ENCODE measurements around the gene PRDM16.
"Not testable (repeated sequence)": the region's sequence is repeated elsewhere in the genome, so short reads cannot be mapped to it uniquely, and the experiment has no call there.

Gene PRDM16

DNA sequence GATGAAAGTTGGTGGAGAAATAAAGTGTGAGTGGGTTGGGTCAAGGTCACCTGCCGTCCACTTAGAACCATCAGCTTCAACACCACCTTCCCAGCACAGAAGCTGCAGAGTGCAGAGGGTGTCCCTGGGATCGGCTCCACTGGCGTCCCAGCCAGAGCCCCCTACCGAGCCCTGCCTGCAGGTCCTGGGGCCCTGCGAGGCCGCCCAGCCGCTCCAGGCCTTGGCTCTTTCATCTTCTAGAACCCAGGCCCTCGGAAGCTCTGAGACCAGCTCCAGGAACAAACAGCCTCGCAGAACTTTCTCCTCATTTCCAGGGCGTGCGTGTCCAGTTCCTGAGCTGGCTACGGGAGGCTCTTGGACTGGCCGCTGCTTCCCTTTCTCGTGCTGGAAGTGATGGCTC, 166.0 kb downstream of the PRDM16 start:
- DNase-seq = no peak

DNA sequence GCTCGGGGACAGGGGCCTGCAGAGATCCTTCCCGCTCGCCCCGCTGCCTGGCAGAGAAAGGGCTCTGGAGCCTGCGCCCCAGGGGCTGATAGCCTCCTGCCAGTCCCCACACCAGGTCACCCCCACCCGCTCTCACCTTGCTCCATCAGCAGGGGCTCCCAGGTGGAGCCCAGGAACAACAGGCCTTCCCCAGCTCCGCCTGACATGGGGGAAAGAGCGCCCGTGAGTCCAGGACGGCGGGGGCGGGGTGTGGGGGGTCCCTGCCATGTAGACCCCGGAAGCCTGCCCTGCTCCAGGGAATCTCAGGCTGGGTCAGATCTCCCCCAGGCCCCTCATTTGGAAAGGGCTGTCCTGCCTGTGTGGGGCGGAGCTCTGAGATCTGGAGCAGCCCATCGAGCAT, 166.5 kb downstream of the PRDM16 start:
- DNase-seq = no peak

DNA sequence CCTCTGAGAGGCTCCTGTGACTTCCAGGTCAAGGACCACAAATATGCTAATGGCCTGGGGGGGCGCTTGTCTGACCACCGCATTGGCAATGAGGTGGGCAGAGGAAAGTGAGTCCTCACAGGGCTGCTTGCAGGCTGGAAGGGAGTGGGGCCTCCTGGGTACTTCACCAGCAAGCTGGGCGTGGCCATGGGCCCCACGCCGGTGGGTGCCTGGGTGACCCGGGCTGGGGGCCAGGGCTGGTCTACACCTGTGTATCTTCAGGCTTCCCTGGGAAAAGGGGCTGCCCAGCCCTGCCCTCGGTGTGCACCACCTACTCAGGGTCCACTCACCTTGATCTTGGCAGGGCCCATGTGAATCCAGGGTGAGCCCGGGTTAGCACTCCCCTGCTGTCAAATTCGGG, 167.4 kb downstream of the PRDM16 start:
- no peak for DNase-seq

DNA sequence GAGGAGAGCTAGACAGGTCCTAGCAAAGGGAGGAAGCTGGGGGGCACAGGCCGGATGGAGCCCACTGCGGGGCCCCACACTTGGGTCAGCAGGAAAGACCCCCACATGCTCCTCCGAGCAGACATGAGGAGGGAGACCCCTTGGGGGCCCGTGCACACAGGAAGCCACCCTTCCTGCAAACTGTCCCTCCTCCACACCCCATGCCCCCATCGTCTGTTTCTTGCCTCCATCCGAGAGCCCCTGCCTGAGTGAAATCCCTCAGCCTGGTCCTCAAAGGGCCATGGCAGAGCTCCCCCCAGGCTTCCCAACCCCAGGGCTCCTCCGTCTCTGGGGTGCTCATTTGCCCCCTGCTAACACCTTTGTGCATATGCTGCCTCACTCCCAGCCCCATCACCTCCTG, 168.0 kb downstream of the PRDM16 start:
- DNase-seq = no peak

DNA sequence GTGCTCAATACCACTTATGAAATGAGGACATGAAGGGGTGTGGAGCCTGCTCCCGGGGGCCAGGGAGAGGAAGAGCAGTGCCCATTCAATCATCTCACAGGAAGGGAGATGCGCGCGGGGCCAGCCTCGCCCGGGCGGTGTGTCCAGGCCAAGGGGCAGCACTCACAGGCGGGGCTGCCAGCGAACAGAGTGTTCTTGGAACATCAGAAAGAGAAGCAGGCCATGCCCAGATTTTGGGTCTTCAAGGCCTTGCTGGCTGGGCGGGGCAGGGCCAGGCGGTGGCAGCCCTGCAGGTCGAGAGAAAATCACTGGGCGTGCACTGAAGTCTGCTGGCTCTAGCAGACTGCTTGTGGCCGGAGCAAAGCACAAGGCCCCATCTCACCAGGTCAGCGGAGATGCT, 168.6 kb downstream of the PRDM16 start:
- DNase-seq = no peak

DNA sequence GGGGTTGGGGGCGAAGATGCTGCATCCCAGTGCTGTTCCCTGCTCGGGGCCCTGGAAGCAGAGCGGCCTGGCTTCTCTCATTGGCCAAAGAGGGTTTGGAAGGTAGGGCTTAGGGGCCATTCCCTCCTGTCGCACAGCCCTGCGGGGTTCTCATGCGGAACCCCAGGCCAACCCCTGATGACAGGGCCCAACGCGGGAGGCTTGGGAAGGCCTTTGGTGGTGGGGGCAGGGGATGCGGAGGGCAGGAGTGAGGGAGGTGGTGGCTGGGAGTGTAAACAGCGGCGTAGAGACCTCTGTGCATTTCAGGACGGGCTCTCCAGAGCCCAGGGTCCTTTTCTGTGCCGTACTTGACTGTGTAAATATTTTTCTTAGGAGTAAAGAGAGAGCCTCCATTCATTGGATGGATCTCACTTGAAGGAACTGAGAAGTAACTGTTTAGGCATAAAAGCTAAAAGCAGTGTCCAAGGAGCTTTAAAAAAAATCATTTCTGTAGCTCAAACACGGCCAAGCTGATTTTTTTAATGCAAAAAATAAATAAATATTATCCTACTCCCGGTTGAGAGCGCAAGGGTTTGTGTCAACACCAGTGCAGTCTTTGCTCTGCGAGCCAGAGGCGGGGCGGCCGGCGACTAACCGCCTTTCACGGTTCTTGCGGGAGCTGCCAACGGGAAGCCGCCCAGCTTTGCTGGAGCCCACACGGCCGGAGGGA, 169.1 kb downstream of the PRDM16 start:
- DNase-seq = no peak

DNA sequence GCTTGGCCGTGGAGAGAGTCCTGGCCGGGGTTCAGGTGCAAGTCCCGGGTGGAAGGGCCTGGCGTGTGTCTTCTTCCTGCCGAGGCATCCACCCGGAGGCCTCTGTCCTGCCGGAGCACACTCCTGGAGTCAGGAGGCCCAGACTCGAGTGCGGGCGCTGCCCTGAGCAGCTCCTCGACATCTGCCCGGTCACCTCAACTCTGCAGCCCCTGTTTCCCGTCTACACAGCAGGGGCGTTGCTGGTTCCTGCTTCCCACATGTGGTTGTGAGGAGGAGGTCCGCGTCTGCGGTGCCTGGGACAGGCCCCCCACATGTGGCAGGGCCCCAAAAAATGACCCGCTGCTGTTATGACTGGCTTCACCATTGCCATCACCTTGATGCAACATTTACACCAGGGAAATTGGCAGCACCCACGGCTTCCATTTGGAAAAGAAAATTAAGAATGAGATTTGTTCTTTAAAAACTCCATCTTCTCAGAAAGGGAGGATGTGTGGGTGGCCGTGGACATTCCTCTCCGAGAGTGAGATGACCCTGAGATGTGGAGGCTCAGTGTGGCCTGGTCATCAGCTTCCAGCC, 169.8 kb downstream of the PRDM16 start:
- no peak for DNase-seq

DNA sequence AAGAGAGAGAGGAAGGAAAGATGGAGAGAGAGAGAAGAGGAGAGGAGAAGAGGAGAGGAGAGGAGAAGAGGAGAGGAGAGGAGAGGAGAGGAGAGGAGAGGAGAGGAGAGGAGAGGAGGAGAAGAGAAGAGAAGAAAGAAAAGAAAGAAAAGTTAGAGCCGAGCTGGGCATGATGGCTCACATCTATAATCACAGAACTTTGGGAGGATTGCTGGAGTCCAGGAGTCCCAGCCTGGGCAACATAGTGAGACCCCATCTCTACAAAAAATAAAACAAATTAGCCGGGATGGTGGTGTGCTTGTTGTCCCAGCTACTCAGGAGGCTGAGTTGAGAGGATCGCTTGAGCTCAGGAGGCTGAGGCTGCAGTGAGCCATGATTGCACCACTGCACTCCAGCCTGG, 171.0 kb downstream of the PRDM16 start:
- not testable (repeated sequence) for DNase-seq

DNA sequence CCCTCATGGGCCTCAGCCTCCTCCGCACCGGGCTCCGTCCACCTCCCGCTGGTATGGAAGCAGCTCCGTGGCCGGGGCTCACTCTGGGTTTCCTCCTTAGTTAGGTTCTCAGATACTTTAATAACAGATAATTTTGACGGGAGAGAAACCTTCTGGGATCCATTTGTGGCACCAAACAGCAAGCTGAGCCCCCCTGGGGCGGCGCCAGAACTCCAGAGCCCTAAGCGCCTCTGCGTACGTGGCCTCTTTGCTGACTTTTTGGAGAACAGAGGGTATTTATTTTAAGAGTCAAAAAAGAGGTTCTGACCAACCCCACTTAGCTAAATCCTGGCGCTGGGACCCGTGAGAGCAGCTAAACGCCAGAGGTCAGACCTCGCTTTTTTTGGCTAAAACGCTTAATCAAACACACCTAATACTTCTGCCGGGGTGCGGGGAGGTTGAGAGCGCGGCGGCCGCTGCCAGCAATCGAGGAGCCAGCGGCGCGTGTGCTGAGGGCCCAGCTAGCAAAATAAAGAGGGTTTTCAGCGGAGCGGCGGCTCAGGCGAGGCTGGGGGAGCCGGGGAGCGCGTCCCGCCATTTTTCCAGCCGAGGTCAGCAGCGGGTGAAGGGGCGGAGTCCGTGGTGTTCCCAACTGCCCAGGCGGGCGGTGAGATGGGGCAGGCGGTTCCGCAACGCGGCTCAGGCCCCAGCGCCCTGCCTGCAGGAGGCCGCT, 171.7 kb downstream of the PRDM16 start:
- DNase-seq = no peak

DNA sequence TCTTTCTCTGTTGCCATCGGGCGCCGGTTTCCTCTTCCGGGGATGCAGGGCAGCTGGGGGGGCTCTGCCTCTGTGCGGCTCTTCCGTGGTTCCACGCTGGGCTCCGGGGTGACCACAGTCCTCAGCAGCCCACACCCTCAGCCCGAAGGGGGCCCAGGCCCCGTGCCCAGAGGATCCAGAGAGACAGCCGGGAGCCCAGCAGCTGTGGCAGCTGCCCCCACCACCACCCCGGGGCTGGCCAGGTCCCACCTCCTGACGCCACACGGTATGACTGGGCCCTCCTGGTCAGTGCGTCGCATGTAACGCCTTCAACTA, 172.2 kb downstream of the PRDM16 start:
- no peak for DNase-seq

DNA sequence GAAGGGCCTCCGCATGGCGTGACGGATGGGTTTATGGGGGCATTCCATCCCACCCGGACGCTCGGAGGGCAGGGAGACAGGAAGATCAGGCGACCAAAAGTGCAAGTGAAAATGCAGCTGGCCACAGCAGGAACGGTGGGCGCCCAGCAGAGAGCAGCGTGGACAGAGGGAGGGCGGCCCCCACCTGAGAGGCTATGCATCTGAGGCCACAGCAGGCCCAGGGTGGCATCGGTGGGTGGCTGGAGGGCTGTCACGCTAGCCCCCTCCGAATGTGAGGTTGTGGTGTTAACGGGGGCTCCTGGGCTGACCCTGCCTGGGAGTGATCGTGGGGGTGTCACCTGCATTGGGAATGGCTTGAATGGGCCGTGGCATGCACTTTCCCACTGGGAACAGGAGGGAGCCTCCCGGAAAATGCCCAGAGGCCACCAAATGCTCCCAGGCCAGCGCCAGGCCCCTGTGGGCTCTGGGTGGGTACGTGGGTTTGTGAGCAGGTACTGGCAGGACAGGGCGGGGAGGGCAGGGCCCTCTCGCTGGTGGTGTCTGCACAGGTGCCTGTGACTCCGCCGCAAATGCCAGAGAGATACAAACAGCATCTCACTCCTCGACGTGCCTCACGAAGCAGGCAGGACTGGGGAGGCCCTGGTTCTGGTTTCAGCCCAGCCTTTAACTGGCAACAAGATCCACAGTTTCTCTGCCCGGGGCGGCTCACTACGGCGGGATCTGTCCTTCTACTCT, 172.8 kb downstream of the PRDM16 start:
- no peak for DNase-seq

DNA sequence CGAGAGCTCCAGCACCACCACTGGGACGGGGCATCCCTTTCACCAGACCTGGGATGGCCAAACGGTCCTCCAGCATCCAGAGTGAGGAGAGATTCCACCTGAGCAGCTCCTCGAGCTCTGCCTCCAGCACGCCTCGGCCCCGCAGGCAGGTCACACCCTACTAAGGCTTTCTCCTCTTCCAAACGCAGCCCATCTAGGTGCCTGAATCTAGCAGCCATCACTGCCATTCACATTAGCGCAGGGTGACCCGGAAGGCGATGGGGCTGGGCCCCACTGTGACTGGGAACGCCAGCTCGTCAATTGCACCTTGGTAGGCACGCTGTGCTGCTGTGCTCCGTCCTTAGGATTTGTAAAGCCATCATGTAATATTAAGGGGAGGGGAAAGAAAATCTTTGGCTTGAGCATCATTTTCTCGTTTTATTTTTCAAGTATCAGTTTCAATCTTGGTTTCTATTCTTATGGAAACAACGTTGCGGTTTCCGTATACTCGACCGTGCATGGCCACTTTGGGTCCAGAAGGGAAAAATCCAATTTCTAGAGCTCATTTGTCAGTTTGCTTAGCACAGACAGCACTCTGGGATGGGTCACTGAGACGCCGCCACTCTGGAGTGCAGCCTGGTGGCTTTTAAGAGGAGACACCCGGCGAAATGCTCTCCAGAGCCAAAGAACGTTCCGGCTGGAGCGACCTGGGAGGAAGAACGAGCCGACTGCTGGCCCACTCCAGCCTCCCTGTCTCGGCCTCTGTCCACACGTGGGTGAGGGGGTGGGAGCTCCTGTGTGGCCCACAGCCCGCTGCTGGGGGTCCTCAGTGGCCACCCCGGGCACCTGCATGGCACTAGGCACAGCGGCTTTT, 173.6 kb downstream of the PRDM16 start:
- no peak for DNase-seq

DNA sequence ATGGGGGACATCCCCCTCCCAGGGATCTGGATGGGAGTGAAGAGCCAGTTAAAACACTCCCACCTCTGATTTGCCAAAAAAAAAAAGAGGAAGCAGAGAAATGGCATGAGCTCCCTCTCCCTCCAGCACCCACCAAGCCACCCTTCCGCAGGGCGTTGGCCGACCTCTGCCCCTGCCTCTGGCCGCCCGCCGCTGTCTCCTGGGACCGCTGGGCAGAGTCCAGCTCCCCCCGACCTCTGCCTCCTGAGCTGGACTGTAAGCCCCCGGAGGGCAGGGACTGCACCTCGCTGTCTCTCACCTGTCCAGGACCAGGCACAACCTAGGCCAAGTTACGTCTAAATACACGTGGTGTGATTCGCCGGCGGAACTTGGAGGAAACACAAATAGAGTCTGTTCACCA, 174.3 kb downstream of the PRDM16 start:
- no peak for DNase-seq

DNA sequence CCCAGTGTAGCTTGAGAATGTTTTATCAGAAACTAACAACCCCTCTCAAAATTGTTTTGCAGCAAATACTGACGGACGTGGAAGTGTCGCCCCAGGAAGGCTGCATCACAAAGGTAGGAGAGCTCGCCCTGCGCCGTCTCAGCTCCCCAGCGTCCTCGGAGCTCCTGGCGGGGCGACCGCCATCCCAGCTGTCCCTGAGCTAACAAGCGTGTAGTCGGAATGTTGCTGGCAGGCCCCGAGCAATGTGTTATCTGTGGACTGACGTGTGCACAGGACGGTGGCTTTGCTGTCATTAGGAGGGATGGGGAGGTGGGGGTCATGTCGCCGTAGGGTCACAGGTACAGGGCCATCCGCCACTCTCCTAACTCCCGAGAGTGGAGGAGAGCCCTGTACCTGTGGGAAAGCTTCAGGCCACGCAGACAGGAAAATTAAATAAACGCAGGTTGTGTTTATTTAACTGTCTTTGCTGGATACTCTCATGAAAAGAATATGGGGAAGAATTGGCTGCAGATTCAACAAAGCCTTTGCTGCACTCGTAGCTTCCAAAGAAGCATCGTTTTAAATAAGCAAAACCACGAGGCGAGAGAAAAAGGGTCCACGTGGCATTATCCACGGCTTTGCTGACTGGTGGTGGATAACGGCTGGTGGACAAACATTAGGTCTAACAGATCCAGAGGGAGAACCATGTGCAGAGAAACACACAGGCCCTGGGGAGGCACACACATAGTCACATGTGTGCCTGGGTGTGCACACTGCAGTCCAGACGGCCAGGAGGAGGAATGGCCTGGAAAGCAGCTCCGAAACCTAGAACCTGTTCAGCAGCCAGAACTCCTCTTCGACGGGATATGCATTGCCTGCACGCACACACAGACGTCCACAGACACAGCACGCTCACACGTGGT, 175.3 kb downstream of the PRDM16 start:
- no peak for DNase-seq

DNA sequence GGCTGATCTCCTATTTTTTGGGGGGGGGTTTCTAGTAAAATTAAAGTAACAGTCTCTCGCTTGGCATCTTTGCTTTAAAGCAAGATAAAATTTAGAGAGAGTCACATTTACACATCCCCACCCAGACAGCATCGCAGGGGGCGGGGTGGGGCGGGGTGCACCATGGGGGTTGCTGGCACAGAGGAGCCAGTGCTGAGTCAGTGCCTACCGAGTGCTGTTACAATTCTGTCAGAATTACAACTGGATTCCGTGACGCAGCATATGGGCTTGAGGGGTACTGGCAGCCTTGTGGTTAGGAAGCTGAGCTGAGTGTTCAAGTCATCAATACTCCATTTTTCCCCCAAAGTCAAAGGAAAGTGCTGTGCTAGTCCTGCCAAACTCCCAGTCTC, 175.9 kb downstream of the PRDM16 start:
- DNase-seq = no peak

DNA sequence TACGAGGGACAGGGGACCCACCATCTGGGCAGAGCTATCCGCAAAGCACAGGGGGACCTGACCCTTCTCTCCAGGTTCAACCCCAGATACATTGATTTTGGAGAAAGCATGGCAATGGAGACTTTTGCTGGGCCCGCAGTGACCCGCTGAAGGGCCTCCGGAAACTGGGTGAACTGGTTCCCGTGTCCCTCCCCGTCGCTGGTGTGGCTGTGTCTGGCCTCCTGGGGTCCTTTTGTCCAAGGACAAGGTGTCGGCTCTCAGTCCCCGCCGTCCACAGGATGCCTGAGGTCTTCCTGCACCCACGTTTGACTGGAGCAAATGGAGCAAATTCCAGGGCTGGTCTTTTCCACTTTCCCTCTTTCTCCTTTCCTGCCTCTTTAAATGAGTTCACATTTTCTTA, 176.3 kb downstream of the PRDM16 start:
- DNase-seq = no peak

DNA sequence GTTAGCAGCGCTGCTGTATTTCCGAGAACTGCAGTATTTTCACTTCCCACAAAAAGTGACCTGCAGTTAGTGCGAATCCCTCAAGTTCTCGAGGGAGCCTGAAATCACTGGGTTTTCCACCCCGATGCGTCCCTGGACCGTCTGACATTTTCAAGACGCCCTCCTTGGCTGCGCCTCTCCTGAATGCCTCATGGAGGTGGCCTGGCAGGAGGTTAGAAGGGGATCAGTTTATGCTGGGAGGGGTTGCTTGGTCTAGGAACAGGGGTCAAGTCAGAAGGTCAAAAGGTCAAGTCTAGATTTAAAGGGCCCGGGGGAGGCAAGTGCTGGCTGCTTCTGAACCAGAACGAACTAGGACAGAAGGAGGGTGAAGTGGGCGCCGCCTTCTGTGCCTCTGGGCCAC, 176.8 kb downstream of the PRDM16 start:
- no peak for DNase-seq

DNA sequence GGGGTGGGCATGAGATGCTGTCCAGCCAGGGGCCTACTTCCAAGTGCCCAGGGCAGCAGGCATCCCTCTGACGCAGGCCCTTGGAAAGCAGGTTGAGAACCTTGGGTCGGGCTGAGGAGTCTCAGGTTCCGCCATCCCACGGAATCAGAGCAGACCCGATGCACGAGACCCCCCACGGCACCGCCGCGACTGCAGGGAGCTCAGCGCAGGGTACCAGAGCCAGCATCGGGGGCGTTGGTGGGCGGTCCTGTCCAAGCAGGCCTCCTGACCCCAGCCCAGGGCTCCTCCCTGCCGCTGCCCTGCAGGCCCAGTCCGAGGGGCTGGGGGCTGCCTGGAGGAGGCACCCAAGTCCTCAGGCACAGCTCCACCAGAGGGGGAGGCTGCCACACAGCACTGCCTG, 177.2 kb downstream of the PRDM16 start:
- no peak for DNase-seq

DNA sequence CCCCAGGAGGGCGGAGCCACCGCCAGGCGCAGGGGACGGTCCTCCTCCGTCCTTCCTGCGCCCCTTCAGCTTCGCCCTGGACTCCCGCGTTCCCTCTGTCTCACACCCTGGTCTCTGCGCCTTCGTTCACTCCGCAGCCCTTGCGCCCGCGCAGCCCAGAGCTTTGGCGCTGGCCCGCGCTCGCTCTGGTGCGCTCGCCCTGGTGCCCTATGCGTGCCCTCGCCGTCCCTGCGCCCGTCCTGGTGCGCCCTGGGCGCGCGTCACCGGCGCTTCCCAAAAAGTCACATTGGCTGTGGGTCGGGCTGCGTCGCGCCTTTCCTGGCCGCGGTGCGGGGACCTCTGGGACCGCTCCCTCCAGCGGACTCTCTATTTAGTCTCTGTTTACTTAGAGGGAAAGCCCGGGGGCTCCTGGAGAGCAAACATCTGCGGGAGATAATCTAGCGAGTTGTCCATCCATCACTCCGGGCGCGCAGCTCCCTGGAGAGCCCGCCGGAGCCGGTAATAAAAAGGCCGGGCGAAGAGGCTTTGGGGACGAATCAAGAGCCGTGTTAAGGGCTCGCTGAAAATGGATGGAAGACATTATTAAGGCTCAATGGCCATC, 178.6 kb downstream of the PRDM16 start:
- no peak for DNase-seq

DNA sequence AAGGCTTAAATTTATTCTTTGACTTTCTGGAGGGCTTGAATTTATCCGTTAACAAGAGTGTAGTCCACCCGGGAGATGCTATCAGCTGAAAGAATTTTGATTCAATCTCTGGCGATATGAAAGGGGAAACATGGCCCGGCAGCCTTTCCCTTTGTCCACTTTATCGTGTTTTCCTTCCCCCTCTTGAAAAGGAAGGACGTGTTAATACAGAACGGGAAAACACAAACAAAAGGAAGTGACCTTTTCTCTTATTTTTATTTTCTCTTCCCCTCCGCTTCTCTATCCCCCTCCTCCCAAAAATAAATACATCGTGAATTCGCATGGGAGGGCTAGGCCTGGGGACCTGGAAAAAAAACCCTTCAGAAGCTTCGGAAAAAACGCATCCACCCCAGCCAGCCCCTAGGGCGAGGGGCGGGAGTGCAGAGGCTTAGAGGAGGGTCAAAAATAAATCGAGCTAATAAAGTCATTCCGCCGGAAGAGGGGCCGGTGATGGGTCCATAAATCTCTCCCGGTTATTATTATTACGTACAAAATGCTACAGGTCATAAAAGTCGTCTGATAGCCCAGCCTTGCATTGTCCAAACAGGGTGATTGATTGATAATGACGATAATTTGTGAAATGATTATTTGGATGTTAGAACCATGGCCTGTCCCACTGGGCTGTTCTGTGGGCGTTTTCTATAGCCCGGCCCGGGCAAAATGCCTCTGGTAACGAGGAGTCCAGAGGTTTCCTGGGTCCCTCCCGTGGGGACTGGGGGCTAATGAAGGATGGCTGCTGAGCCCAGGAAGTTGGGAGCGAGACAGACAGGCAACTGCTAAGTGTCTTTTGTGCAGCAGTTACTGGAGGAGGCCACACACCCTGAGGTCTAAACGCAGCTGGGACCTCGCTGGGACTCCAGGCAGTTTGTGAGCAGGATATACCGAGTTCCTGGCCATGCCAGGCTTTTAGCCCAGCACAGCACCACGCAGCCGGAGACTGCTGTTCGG, 179.4 kb downstream of the PRDM16 start:
- no peak for DNase-seq
